PC-3 (cell line): Measurements from ENCODE around the gene NOA1. TPM values are rescaled to one million over a fixed set of nuclear protein-coding genes. Genes with fewer than 3 reads are reported as not detected.

Experiments used
- ATAC-seq: fragments of 200-7000 bp; cut with Tn5 transposase; 2 replicates; pipeline ENCODE4 v1.9.1; 2020; ENCODE audit warnings: mild to moderate bottlenecking, moderate library complexity
- BruUV-seq: library from RNA; stranded (reverse); fragments of 400-500 nt; replicated peaks from 2 replicates; lab custom pipeline; 2021; lab: Mats Ljungman, UMichigan
- CTCF ChIA-PET: fragments of 300-600 bp; sonication (Branson Sonifier 250); formaldehyde crosslinking; loops from one replicate; lab custom pipeline; 2022; ENCODE audit warnings: antibody characterized with exemption; lab: Charles Lee
- POLR2A ChIA-PET: fragments of 300-600 bp; sonication (Branson Sonifier 250); formaldehyde crosslinking; loops from one replicate; lab custom pipeline; 2022; ENCODE audit warnings: antibody characterized with exemption; ENCODE audit not compliant: unreplicated experiment; lab: Charles Lee
- DNase-seq: peaks from one replicate; pipeline ENCODE4 v3.0.0-alpha.2; 2015
- H2AFZ ChIP-seq: fragments of 300-600 bp; sonication (generic); 2 replicates; pipeline ENCODE4 v1.6.0; 2016; ENCODE audit warnings: antibody characterized with exemption, low read length
- H3F3A ChIP-seq: fragments of 300-600 bp; sonication (generic); one replicate; pipeline ENCODE4 v1.6.0; 2017; ENCODE audit warnings: antibody characterized with exemption, low read length, control low read depth, mild to moderate bottlenecking; ENCODE audit not compliant: unreplicated experiment
- H3K27ac ChIP-seq: fragments of 300-600 bp; sonication (generic); 2 replicates; pipeline ENCODE4 v1.5.1; 2016; ENCODE audit warnings: mild to moderate bottlenecking, low read length
- H3K27me3 ChIP-seq: fragments of 300-600 bp; sonication (generic); 2 replicates; pipeline ENCODE4 v1.6.1; 2016; ENCODE audit warnings: low read length, mixed read lengths
- H3K36me3 ChIP-seq: fragments of 300-600 bp; sonication (generic); 2 replicates; pipeline ENCODE4 v1.6.1; 2016; ENCODE audit warnings: low read depth, mixed run types, low read length, mixed read lengths
- H3K4me1 ChIP-seq: fragments of 300-600 bp; sonication (generic); 2 replicates; pipeline ENCODE4 v1.5.1; 2016; ENCODE audit warnings: low read length; ENCODE audit not compliant: insufficient read depth
- H3K4me2 ChIP-seq: fragments of 300-600 bp; sonication (generic); 2 replicates; pipeline ENCODE4 v1.6.0; 2016; ENCODE audit warnings: low read length
- H3K4me3 ChIP-seq: fragments of 300-600 bp; sonication (generic); 2 replicates; pipeline ENCODE4 v1.5.1; 2016; ENCODE audit warnings: mild to moderate bottlenecking, low read length, mixed read lengths
- H3K79me2 ChIP-seq: fragments of 300-600 bp; sonication (generic); 2 replicates; pipeline ENCODE4 v1.6.1; 2017; ENCODE audit warnings: low read length, mixed read lengths
- H3K9ac ChIP-seq: fragments of 300-600 bp; sonication (generic); 2 replicates; pipeline ENCODE4 v1.6.0; 2016; ENCODE audit warnings: mild to moderate bottlenecking, low read length
- H3K9me2 ChIP-seq: fragments of 300-600 bp; sonication (generic); replicated peaks from 2 replicates; pipeline ENCODE4 v1.6.1; 2016; ENCODE audit warnings: mixed run types, low read length, mixed read lengths
- H3K9me3 ChIP-seq: fragments of 300-600 bp; sonication (generic); 2 replicates; pipeline ENCODE4 v1.6.1; 2016; ENCODE audit warnings: low read length, mixed read lengths
- H4K20me1 ChIP-seq: fragments of 300-600 bp; sonication (generic); 2 replicates; pipeline ENCODE4 v1.6.1; 2016; ENCODE audit warnings: low read length, mixed read lengths
- EZH2 ChIP-seq: fragments of 300-600 bp; sonication (generic); IDR thresholded peaks from one replicate; pipeline ENCODE4 v1.6.1; 2017; ENCODE audit warnings: antibody characterized with exemption, mild to moderate bottlenecking, low read length; ENCODE audit not compliant: unreplicated experiment
- EZH2phosphoT487 ChIP-seq: fragments of 300-600 bp; sonication (generic); IDR thresholded peaks from 2 replicates; pipeline ENCODE4 v1.6.1; 2018; ENCODE audit warnings: mild to moderate bottlenecking, antibody characterized with exemption, low read length, borderline replicate concordance
- intact Hi-C: fragments of 100-400 bp; cut with micrococcal nuclease; formaldehyde crosslinking; loops from 2 replicates; pipeline ENCODE4 v1.9.0; 2023
- total RNA-seq: library from RNA; depleted of rRNA; stranded (reverse); fragments of >200 nt; gene quantifications from 2 replicates; pipeline ENCODE4 v1.2.3, GENCODE V29; 2014
- TF ChIP-seq, protein P1 (sequence below): fragments of 300-600 bp; sonication (generic); conservative IDR thresholded peaks from 2 replicates; pipeline ENCODE4 v1.5.1; 2017; ENCODE audit warnings: antibody characterized with exemption, low read depth, mild to moderate bottlenecking, low read length

NOA1 gene
- total RNA-seq, 1 experiment from 2014 or later: 33.1 TPM

GRCh38 chr4:56959100-56959499, 18.3 kb downstream of the NOA1 start:
- H3K9me2 ChIP-seq: no peaks in the 10 kb centered on the region
- H3K4me2 ChIP-seq: no peak overlapping the region
- no peak overlapping the region for H3K9ac ChIP-seq
- no peaks in the 10 kb centered on the region for H4K20me1 ChIP-seq
- no peaks in the 10 kb centered on the region for H3K79me2 ChIP-seq
- DNase-seq (peak; percentile 19), ATAC-seq (peak; percentile 7)
- POLR2A ChIA-PET: no interaction called here
- intact Hi-C loops: no loop called here
- no peak overlapping the region for H2AFZ ChIP-seq
- H3K27ac ChIP-seq: no peak overlapping the region
- no peaks in the 10 kb centered on the region for H3K9me3 ChIP-seq
- peaks cover 10% of the 10 kb centered on the region for H3K36me3 ChIP-seq
- no peaks in the 10 kb centered on the region for H3K27me3 ChIP-seq
- TF ChIP-seq EZH2phosphoT487 (no peak), EZH2 (no peak)
- TF ChIP-seq, protein P1, sequence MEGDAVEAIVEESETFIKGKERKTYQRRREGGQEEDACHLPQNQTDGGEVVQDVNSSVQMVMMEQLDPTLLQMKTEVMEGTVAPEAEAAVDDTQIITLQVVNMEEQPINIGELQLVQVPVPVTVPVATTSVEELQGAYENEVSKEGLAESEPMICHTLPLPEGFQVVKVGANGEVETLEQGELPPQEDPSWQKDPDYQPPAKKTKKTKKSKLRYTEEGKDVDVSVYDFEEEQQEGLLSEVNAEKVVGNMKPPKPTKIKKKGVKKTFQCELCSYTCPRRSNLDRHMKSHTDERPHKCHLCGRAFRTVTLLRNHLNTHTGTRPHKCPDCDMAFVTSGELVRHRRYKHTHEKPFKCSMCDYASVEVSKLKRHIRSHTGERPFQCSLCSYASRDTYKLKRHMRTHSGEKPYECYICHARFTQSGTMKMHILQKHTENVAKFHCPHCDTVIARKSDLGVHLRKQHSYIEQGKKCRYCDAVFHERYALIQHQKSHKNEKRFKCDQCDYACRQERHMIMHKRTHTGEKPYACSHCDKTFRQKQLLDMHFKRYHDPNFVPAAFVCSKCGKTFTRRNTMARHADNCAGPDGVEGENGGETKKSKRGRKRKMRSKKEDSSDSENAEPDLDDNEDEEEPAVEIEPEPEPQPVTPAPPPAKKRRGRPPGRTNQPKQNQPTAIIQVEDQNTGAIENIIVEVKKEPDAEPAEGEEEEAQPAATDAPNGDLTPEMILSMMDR: no peak
- H3K4me3 ChIP-seq: no peak overlapping the region
- BruUV-seq: no TSS peak
- peaks cover 8% of the 10 kb centered on the region for H3F3A ChIP-seq
- peaks cover 7% of the 10 kb centered on the region; the same call in 1 of the 2 replicates for H3K4me1 ChIP-seq
- CTCF ChIA-PET: no interaction called here

- ATAC-seq (peak; percentile 86), DNase-seq (peak; percentile 78)
- intact Hi-C loops: loop anchor here (1.0 kb wide), 1 partner anchor 49 kb away; no protein-coding TSS in a partner anchor
- H3K9ac ChIP-seq: no peak overlapping the region
- peak overlapping the region; percentile 56 for H3K4me2 ChIP-seq
- no peaks in the 10 kb centered on the region for H4K20me1 ChIP-seq
- peaks cover 6% of the 10 kb centered on the region for H3K36me3 ChIP-seq
- H3K4me3 ChIP-seq: peak overlapping the region; percentile 5; the same call in 1 of the 2 replicates
- H3K27ac ChIP-seq: no peak overlapping the region
- no peaks in the 10 kb centered on the region for H3K9me3 ChIP-seq
- peaks cover 8% of the 10 kb centered on the region for H3F3A ChIP-seq
- H2AFZ ChIP-seq: peak overlapping the region; percentile 66
- no peaks in the 10 kb centered on the region for H3K79me2 ChIP-seq
- no peaks in the 10 kb centered on the region for H3K9me2 ChIP-seq
- H3K4me1 ChIP-seq: peaks cover 7% of the 10 kb centered on the region; the same call in 1 of the 2 replicates
- no peaks in the 10 kb centered on the region for H3K27me3 ChIP-seq
- no TSS peak for BruUV-seq
- TF ChIP-seq, protein P1: no peak
- CTCF ChIA-PET: no interaction called here
- POLR2A ChIA-PET: interaction anchor here (0.5 kb wide), 2 partner anchors 21 to 51 kb away, joined by 3 read pairs; partner anchors contain the start of gene POLR2B
These were observed 19.3 kb downstream of the NOA1 start for GRCh38 chr4:56958111-56958517.

DNA sequence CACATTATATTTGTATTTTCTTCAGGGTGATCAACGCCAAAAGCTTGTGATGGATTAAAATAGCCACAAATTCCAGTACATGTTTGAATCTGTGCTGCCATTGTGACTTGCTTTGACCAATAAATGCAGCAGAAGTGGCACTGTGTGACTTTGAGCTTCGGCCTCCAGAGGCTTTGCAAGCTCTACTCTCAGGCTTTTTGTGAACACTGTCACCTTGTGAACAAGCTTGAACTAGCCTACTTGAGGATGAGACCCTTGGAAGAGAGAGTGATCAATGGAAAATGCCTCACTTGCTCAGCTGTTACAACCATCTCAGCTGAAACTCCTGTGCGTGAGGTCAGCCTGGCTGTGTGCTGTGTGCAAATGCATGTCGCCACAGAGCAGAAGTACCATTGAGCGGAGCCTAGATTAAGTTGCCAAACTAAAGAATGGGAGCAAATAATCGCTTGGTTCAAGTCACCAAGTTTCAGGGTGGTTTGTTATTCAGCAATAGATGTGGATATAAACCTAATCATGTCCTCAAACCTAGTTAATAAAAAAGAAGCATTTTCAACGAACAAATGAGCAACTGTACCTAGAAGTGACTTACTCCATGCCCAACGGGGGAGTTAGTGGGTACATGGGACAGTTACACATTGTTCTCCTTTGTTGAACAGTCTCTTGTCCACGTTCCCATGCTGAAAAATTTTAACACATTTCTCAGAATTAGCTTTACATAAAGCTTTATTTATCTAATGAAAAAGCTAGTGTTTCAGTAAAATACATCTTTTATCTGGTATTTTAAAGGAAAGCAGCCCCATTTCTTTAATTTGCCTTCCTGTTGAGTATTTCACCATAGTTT, 23.5 kb downstream of the NOA1 start:
- no TSS peak for BruUV-seq
- ChIA-PET CTCF (interaction anchor here (0.7 kb wide), 1 partner anchor 174 kb away, joined by 5 read pairs; no protein-coding TSS in a partner anchor), POLR2A (no interaction called here)
- Histone ChIP-seq H3K9me3 (no peaks in the 10 kb centered on the region), H3K4me1 (peaks cover 7% of the 10 kb centered on the region; the same call in 1 of the 2 replicates), H3K4me2 (no peak overlapping the region), H3K4me3 (no peak overlapping the region), H3F3A (no peaks in the 10 kb centered on the region), H3K9me2 (no peaks in the 10 kb centered on the region), H3K27me3 (no peaks in the 10 kb centered on the region), H3K79me2 (no peaks in the 10 kb centered on the region), H3K27ac (no peak overlapping the region), H3K9ac (no peak overlapping the region), H2AFZ (no peak overlapping the region), H4K20me1 (no peaks in the 10 kb centered on the region), H3K36me3 (no peaks in the 10 kb centered on the region)
- ATAC-seq (no peak), DNase-seq (no peak)
- intact Hi-C loops: no loop called here
- TF ChIP-seq EZH2: no peak
- no peak for TF ChIP-seq EZH2phosphoT487
- TF ChIP-seq, protein P1: no peak
